Uterine smooth muscle cell (primary cell): ENCODE results near the gene IRF2BPL. TPM values are rescaled to one million over a fixed set of nuclear protein-coding genes. Genes with fewer than 3 reads are reported as not detected.

ENCODE experiments used
- total RNA-seq: library from RNA; depleted of rRNA; stranded (reverse); fragments of >200 nt; gene quantifications from 2 replicates; pipeline ENCODE4 v1.2.3, GENCODE V29; 2014

Gene IRF2BPL
- total RNA-seq: 28.7 and 44.0 TPM in 2 replicates

GRCh38 chr14:77028384-77029231 lies at the start of gene IRF2BPL:
TSS of gene IRF2BPL (minus strand) at chr14:77028708. CDS start at chr14:77027792, 916 bp downstream.

Other genes starting within 250 kb of the IRF2BPL start
- 6.1 and 7.2 TPM in 2 replicates for gene ANGEL1, start 215.8 kb downstream of the IRF2BPL start, total RNA-seq
- gene LRRC74A, start 202.3 kb downstream of the IRF2BPL start, total RNA-seq: 0.11 TPM in 1 of 2 replicates, not detected in the other
- gene CIPC, start 69.5 kb upstream of the IRF2BPL start, total RNA-seq: 11.1 TPM in 2 replicates
- gene ZDHHC22, start 113.1 kb upstream of the IRF2BPL start, total RNA-seq: not detected in 2 replicates
- not detected in 2 replicates for gene TMEM63C, start 153.1 kb upstream of the IRF2BPL start, total RNA-seq
- gene NGB, start 242.5 kb upstream of the IRF2BPL start, total RNA-seq: not detected in 2 replicates